ENCODE results near the gene MYO19. TPM values are rescaled to one million over a fixed set of nuclear protein-coding genes. Genes with fewer than 3 reads are reported as not detected.

MYO19 gene
- total and polyA plus RNA-seq, 2 of the 4 experiments (the other 2 are of a cell fraction), result 35.8 to 55.6 TPM

DNA sequence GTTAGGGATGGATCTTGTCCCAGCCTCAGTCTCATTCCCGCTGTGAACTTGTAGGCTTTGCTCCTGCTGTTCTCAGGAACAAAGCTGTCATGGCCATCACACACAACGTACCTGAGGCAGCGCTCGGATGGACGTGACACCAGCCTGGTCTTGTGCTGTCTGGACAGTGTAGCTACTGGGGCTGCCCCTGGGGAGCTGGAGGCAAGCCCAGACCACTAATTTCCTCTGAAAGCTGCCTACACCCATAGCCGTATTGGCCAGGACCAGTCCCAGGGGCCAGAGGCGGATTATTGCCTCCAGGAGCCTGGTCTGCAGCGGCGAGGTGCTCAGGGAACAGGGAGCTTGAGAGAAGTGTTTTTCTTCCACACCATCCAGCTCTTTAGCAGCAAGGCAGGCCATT lies 36.5 kb downstream of the MYO19 start:
- 95% methylated on average over 4 of the region's 9 CpGs; no CpG with 5 or more reads in 1 of the 2 experiments for WGBS, 2 experiments (ENCODE audit: extremely low coverage in 2 of 2, insufficient read length in 1 of 2)
- no peaks in the 10 kb centered on the region for H3K4me1 ChIP-seq (ENCODE audit: control insufficient read depth, insufficient read depth, low read length)
- no peak overlapping the region for H2BK15ac ChIP-seq (ENCODE audit: low read depth, low read length)
- H3K36me3 ChIP-seq (ENCODE audit: control insufficient read depth, insufficient read depth, low read length), result peaks cover 48% of the 10 kb centered on the region
- no peak overlapping the region for H3K4ac ChIP-seq (ENCODE audit: low read depth, low read length)
- no peak overlapping the region for H3K18ac ChIP-seq (ENCODE audit: low read depth, low read length)
- H3K14ac ChIP-seq (replicated peaks; ENCODE audit: low read depth, low read length), result no peak overlapping the region
- ChIA-PET CTCF (no interaction called here), POLR2A (ENCODE audit: unreplicated experiment) (no interaction called here)
- in situ Hi-C loops (cut with MboI; ENCODE audit: low sequenced_read_pairs) (no loop called here), intact Hi-C loops (cut with micrococcal nuclease) (no loop called here), dilution Hi-C loops (cut with HindIII; ENCODE audit: low sequenced_read_pairs, unreplicated experiment) (no loop called here)
- no peak overlapping the region for H2AK5ac ChIP-seq (ENCODE audit: low read depth, low read length)
- H3K27me3 ChIP-seq (ENCODE audit: control insufficient read depth, insufficient read depth, low read length), result no peaks in the 10 kb centered on the region
- TF ChIP-seq RFX5 (IDR thresholded peaks at IDR 0.05; ENCODE audit: low read depth, low read length) (no peak), NFE2L2 (IDR thresholded peaks at IDR 0.05; ENCODE audit: low read depth, low read length) (no peak), CEBPB (IDR thresholded peaks at IDR 0.05; ENCODE audit: low read depth, low read length) (no peak), MAZ (IDR thresholded peaks at IDR 0.05; ENCODE audit: borderline replicate concordance, low read depth, low read length) (no peak)
- H2BK20ac ChIP-seq (ENCODE audit: low read depth, low read length), result no peak overlapping the region
- no TSS peak for BruUV-seq (replicated peaks)
- no peaks in the 10 kb centered on the region for H4K20me1 ChIP-seq (ENCODE audit: insufficient read depth, low read length)
- no peak overlapping the region for H3K23ac ChIP-seq (ENCODE audit: low read depth, low read length)
- no peak overlapping the region for H3K4me3 ChIP-seq (ENCODE audit: insufficient read depth, low read depth, low read length)
- peaks cover 0 to 5% of the 10 kb centered on the region in 2 experiments; a peak in 1 of 4 replicates for H3K79me1 ChIP-seq (ENCODE audit: low read depth in 1 of 2, low read length in 2 of 2)
- no peak overlapping the region for H4K5ac ChIP-seq (ENCODE audit: low read depth, low read length)
- H3K4me2 ChIP-seq (ENCODE audit: low read depth, low read length), result no peak overlapping the region
- H3K9me1 ChIP-seq (ENCODE audit: insufficient read depth, low read length), result no peaks in the 10 kb centered on the region
- H2BK120ac ChIP-seq (ENCODE audit: low read depth, low read length), result no peak overlapping the region
- H3K9ac ChIP-seq (ENCODE audit: low read depth, low read length), result no peak overlapping the region
- no peak overlapping the region for H3K56ac ChIP-seq (ENCODE audit: extremely low read depth, insufficient read depth, low read length)
- no peaks in the 10 kb centered on the region for H3K9me3 ChIP-seq (ENCODE audit: control insufficient read depth, insufficient read depth, low read length)
- H2BK5ac ChIP-seq (ENCODE audit: low read depth, low read length, poor library complexity, severe bottlenecking), result no peak overlapping the region
- H4K8ac ChIP-seq (ENCODE audit: low read depth in 2 of 2, low read length in 2 of 2), result no peak overlapping the region
- H4K91ac ChIP-seq (ENCODE audit: insufficient read depth, low read depth, low read length), result no peak overlapping the region
- ATAC-seq (ENCODE audit: low read depth), result no peak
- H2AFZ ChIP-seq (replicated peaks; ENCODE audit: low read length, poor library complexity), result no peak overlapping the region
- no peak overlapping the region for H3K27ac ChIP-seq (ENCODE audit: insufficient read depth, low read length)
- no peak for DNase-seq
- no peak overlapping the region for H2AK9ac ChIP-seq (replicated peaks; ENCODE audit: low read depth, low read length, poor library complexity)

All from IMR-90 (cell line).